Glutamatergic neuron (in vitro differentiated cells): ENCODE results near the gene RHOC. TPM values are rescaled to one million over a fixed set of nuclear protein-coding genes. Genes with fewer than 3 reads are reported as not detected.
A peak's percentile ranks its signal among the peaks of the same experiment; 100 is the strongest.

ENCODE experiments used
- DNase-seq: peaks from one replicate; pipeline ENCODE4 v3.0.0; 2022
- H3K27ac Mint-ChIP-seq: one replicate; pipeline ENCODE4 v1.8.0; 2020; ENCODE audit warnings: mild to moderate bottlenecking, mixed read lengths, inconsistent platforms; ENCODE audit not compliant: unreplicated experiment
- H3K27me3 Mint-ChIP-seq: one replicate; pipeline ENCODE4 v1.8.0; 2020; ENCODE audit warnings: mild to moderate bottlenecking, moderate library complexity, mixed read lengths, inconsistent platforms; ENCODE audit not compliant: unreplicated experiment
- H3K36me3 Mint-ChIP-seq: one replicate; pipeline ENCODE4 v1.8.0; 2020; ENCODE audit warnings: mild to moderate bottlenecking, mixed read lengths, inconsistent platforms; ENCODE audit not compliant: unreplicated experiment
- H3K4me1 Mint-ChIP-seq: one replicate; pipeline ENCODE4 v1.8.0; 2020; ENCODE audit warnings: mild to moderate bottlenecking, low read depth, mixed read lengths, inconsistent platforms; ENCODE audit not compliant: unreplicated experiment
- H3K4me3 Mint-ChIP-seq: one replicate; pipeline ENCODE4 v1.8.0; 2020; ENCODE audit warnings: mild to moderate bottlenecking, mixed read lengths, inconsistent platforms; ENCODE audit not compliant: unreplicated experiment
- H3K9me3 Mint-ChIP-seq: one replicate; pipeline ENCODE4 v1.8.0; 2020; ENCODE audit warnings: mild to moderate bottlenecking, moderate library complexity, mixed read lengths, inconsistent platforms; ENCODE audit not compliant: unreplicated experiment
- total RNA-seq: library from RNA; stranded (reverse); fragmentation: NEBNext Ultra II Directional; extraction: Animal tissue kit (Norgen Biotek cat#: 25700); gene quantifications from one replicate; pipeline ENCODE4 v1.2.1, GENCODE V29; 2021; ENCODE audit not compliant: unreplicated experiment
- TF ChIP-seq, protein P1 (sequence below): fragments of 200-600 bp; sonication (generic); IDR thresholded peaks from one replicate; pipeline ENCODE4 v1.5.0; 2021; ENCODE audit not compliant: partially characterized antibody, unreplicated experiment

The RHOC gene
- total RNA-seq, 1 donor from 2014 or later, result 130 TPM

DNA sequence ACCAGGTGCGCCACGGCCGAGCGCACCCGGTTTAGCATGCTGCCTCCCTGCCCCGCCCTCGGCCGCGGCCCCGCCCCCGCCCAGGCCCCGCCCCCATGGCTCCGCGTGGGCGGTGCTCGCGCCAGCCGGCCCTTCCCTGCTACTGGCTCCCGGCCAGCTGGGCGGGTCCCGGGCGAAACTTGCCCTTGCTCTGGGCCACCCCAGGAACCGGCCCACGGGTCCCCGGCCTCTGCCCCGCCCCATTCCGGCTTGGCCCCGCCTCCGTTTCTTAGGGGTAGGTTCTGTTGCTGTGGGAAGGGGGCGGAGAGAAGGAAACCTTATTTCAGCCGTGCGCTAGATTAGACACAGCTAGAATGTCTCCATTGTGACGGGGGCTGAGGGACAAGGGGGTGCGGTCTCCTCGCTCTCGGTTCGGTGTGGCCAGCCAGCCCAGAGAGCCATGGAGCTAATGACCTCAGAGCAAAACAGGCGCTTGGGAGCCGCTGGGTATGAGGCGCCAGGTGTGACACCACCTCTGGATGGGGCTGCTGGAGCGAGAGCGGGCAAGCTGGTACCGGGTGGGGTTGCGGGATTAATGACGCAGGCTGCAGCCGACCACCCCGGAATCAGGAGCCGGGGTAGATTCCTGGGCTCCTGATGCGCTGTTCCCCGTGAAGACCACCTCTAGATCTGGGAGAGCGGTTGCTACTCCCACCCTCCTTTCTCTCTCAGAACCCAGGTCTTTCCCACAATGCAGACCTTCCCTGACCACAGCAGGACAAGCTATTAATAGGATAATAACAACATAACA, 8.5 kb upstream of the RHOC start, which contains the start of gene PPM1J:
Gene PPM1J (minus strand): TSS at position 69 of the 790 bp plus-strand sequence. CDS start 31 bp downstream, at position 38.
- peaks cover 12% of the 10 kb centered on the region for H3K27me3 Mint-ChIP-seq
- TF ChIP-seq, protein P1, sequence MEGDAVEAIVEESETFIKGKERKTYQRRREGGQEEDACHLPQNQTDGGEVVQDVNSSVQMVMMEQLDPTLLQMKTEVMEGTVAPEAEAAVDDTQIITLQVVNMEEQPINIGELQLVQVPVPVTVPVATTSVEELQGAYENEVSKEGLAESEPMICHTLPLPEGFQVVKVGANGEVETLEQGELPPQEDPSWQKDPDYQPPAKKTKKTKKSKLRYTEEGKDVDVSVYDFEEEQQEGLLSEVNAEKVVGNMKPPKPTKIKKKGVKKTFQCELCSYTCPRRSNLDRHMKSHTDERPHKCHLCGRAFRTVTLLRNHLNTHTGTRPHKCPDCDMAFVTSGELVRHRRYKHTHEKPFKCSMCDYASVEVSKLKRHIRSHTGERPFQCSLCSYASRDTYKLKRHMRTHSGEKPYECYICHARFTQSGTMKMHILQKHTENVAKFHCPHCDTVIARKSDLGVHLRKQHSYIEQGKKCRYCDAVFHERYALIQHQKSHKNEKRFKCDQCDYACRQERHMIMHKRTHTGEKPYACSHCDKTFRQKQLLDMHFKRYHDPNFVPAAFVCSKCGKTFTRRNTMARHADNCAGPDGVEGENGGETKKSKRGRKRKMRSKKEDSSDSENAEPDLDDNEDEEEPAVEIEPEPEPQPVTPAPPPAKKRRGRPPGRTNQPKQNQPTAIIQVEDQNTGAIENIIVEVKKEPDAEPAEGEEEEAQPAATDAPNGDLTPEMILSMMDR, result no peak
- H3K4me3 Mint-ChIP-seq, result peak within 1 kb of the TSS; percentile 91
- H3K9me3 Mint-ChIP-seq, result peaks cover 9% of the 10 kb centered on the region
- peak within 1 kb of the TSS; percentile 72 for H3K27ac Mint-ChIP-seq
- H3K36me3 Mint-ChIP-seq, result no peaks in the 10 kb centered on the region
- no peaks in the 10 kb centered on the region for H3K4me1 Mint-ChIP-seq
- DNase-seq, result peak; percentile 98

DNA sequence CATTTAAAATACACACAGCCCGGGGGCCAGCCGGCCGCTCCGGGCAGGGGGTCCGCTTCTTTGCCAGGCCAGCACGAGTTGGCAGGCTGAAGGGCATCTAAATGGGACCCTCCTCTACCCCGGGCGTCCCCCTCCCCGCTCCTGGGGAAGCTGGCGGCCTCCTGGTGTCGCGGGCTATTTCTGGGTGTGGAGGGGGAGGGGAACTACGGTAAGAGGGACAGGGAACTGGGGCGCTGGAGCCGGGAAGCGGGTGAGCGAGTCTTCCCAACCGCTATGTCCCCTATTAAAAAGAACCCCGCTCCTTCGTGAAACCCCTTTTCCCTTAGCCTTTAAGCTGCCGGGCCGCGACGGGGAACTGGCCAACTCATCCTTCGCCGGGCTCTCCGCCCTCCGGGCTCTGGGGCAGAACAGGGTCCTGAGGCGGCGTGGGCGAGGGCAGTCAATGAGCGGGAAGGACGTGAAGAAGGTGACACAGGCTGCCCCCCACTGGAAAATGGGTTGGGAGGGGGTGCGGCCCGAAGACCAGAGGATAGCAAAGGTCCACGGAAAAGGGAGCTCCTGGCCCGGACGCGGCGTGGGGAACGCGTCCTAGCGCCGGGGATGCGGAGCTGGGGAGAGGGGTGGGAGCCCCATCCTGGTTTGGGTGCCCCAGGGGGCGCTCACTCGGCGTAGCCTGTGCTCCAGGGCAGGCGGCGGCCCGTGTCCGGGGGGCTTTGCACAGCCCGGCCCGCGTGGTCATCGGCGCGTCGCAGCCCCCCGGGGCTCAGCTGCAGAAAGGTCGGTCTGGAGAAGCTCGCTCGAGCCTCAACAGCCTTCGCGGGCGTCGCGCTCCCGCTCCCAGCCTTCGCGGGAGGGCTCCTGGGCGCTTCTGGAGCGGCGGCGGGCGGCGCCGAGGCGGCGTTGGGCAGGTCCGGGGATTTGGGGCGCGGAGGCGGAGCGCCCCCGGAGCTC, 7.7 kb upstream of the RHOC start:
- Mint-ChIP-seq H3K36me3 (no peaks in the 10 kb centered on the region), H3K4me1 (no peaks in the 10 kb centered on the region), H3K27me3 (peaks cover 13% of the 10 kb centered on the region), H3K27ac (no peak overlapping the region), H3K9me3 (peaks cover 9% of the 10 kb centered on the region), H3K4me3 (peak overlapping the region; percentile 87)
- DNase-seq, result peak; percentile 52
- TF ChIP-seq, protein P1, result no peak

DNA sequence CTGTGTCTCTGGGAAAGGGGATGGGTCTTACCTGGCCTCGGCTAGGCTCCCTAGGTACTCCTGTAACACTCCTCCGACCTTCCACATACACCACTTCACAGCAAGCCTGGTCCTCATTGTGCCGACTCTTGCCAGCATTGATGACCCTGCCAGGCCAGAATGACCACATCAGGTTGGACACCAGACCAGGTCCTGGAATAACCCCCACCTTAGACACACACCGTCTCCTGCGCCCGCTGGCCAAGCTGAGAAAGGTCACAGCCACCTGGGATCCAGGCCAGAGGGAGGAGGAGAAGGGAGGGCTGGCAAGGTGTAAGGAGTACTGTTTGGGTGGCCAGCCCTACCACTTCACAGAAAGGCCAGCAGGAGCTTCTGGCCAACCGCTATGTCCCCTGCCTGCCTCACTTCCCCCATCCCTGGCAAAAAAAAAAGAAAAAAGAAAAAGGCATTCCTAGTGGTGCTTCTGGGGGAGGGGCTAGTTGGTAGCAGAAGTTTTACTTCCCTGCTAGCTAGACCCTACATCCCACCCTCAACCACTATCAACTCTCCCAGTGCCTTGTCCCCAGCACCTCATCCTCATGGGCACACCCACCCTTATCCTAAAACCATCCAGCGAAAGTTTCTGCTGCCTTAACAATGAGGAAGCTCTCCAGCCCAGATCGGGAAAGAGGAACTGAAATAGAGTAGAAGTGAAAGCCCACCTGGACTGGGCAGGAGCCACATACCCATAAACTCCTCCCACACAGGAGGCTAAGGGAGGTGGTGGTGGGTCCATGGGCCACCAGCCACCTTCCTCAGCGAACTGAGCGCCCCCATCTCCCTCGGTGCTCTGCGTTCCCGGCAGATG, 6.8 kb upstream of the RHOC start:
- peaks cover 11% of the 10 kb centered on the region for H3K9me3 Mint-ChIP-seq
- no peaks in the 10 kb centered on the region for H3K36me3 Mint-ChIP-seq
- no peak overlapping the region for H3K27ac Mint-ChIP-seq
- peak; percentile 8 for DNase-seq
- peaks cover 11% of the 10 kb centered on the region for H3K27me3 Mint-ChIP-seq
- H3K4me3 Mint-ChIP-seq, result peak overlapping the region; percentile 72
- TF ChIP-seq, protein P1, result no peak
- H3K4me1 Mint-ChIP-seq, result no peaks in the 10 kb centered on the region

DNA sequence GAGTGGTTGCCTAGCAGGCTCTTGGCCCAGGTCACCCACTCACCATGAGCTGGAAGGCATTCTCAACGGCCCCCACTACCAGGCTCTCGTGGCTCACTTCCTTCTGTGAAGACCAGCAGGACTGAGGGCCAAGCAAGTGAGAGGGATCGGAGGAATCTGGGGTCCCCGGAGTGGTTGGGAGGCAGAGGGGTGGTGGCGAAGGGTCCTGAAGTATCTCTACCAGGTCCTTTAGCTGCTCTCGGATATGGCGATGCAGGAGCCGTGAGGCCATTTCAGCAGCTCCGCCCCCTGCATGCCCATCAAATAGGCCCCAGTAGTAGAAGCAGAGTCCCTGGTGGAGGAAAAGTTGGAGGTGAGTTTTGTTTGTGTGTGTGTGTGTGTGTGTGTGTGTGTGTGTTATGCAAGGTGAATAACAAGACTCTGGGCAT, 5.8 kb upstream of the RHOC start:
- DNase-seq, result no peak
- Mint-ChIP-seq H3K36me3 (no peaks in the 10 kb centered on the region), H3K27me3 (peaks cover 12% of the 10 kb centered on the region), H3K4me3 (no peak overlapping the region), H3K4me1 (peaks cover 1% of the 10 kb centered on the region), H3K9me3 (peaks cover 13% of the 10 kb centered on the region), H3K27ac (no peak overlapping the region)
- TF ChIP-seq, protein P1, result no peak
